PC-3 (cell line): Measurements from ENCODE around the gene MT1H. TPM values are rescaled to one million over a fixed set of nuclear protein-coding genes. Genes with fewer than 3 reads are reported as not detected.

Experiments used
- ATAC-seq: fragments of 200-7000 bp; cut with Tn5 transposase; 2 replicates; pipeline ENCODE4 v1.9.1; 2020; ENCODE audit warnings: mild to moderate bottlenecking, moderate library complexity
- BruUV-seq: library from RNA; stranded (reverse); fragments of 400-500 nt; replicated peaks from 2 replicates; lab custom pipeline; 2021; lab: Mats Ljungman, UMichigan
- CTCF ChIA-PET: fragments of 300-600 bp; sonication (Branson Sonifier 250); formaldehyde crosslinking; loops from one replicate; lab custom pipeline; 2022; ENCODE audit warnings: antibody characterized with exemption; lab: Charles Lee
- POLR2A ChIA-PET: fragments of 300-600 bp; sonication (Branson Sonifier 250); formaldehyde crosslinking; loops from one replicate; lab custom pipeline; 2022; ENCODE audit warnings: antibody characterized with exemption; ENCODE audit not compliant: unreplicated experiment; lab: Charles Lee
- DNase-seq: peaks from one replicate; pipeline ENCODE4 v3.0.0-alpha.2; 2015
- H2AFZ ChIP-seq: fragments of 300-600 bp; sonication (generic); 2 replicates; pipeline ENCODE4 v1.6.0; 2016; ENCODE audit warnings: antibody characterized with exemption, low read length
- H3F3A ChIP-seq: fragments of 300-600 bp; sonication (generic); one replicate; pipeline ENCODE4 v1.6.0; 2017; ENCODE audit warnings: antibody characterized with exemption, low read length, control low read depth, mild to moderate bottlenecking; ENCODE audit not compliant: unreplicated experiment
- H3K27ac ChIP-seq: fragments of 300-600 bp; sonication (generic); 2 replicates; pipeline ENCODE4 v1.5.1; 2016; ENCODE audit warnings: mild to moderate bottlenecking, low read length
- H3K27me3 ChIP-seq: fragments of 300-600 bp; sonication (generic); 2 replicates; pipeline ENCODE4 v1.6.1; 2016; ENCODE audit warnings: low read length, mixed read lengths
- H3K36me3 ChIP-seq: fragments of 300-600 bp; sonication (generic); 2 replicates; pipeline ENCODE4 v1.6.1; 2016; ENCODE audit warnings: low read depth, mixed run types, low read length, mixed read lengths
- H3K4me1 ChIP-seq: fragments of 300-600 bp; sonication (generic); 2 replicates; pipeline ENCODE4 v1.5.1; 2016; ENCODE audit warnings: low read length; ENCODE audit not compliant: insufficient read depth
- H3K4me2 ChIP-seq: fragments of 300-600 bp; sonication (generic); 2 replicates; pipeline ENCODE4 v1.6.0; 2016; ENCODE audit warnings: low read length
- H3K4me3 ChIP-seq: fragments of 300-600 bp; sonication (generic); 2 replicates; pipeline ENCODE4 v1.5.1; 2016; ENCODE audit warnings: mild to moderate bottlenecking, low read length, mixed read lengths
- H3K79me2 ChIP-seq: fragments of 300-600 bp; sonication (generic); 2 replicates; pipeline ENCODE4 v1.6.1; 2017; ENCODE audit warnings: low read length, mixed read lengths
- H3K9ac ChIP-seq: fragments of 300-600 bp; sonication (generic); 2 replicates; pipeline ENCODE4 v1.6.0; 2016; ENCODE audit warnings: mild to moderate bottlenecking, low read length
- H3K9me2 ChIP-seq: fragments of 300-600 bp; sonication (generic); replicated peaks from 2 replicates; pipeline ENCODE4 v1.6.1; 2016; ENCODE audit warnings: mixed run types, low read length, mixed read lengths
- H3K9me3 ChIP-seq: fragments of 300-600 bp; sonication (generic); 2 replicates; pipeline ENCODE4 v1.6.1; 2016; ENCODE audit warnings: low read length, mixed read lengths
- H4K20me1 ChIP-seq: fragments of 300-600 bp; sonication (generic); 2 replicates; pipeline ENCODE4 v1.6.1; 2016; ENCODE audit warnings: low read length, mixed read lengths
- EZH2 ChIP-seq: fragments of 300-600 bp; sonication (generic); IDR thresholded peaks from one replicate; pipeline ENCODE4 v1.6.1; 2017; ENCODE audit warnings: antibody characterized with exemption, mild to moderate bottlenecking, low read length; ENCODE audit not compliant: unreplicated experiment
- EZH2phosphoT487 ChIP-seq: fragments of 300-600 bp; sonication (generic); IDR thresholded peaks from 2 replicates; pipeline ENCODE4 v1.6.1; 2018; ENCODE audit warnings: mild to moderate bottlenecking, antibody characterized with exemption, low read length, borderline replicate concordance
- intact Hi-C: fragments of 100-400 bp; cut with micrococcal nuclease; formaldehyde crosslinking; loops from 2 replicates; pipeline ENCODE4 v1.9.0; 2023
- total RNA-seq: library from RNA; depleted of rRNA; stranded (reverse); fragments of >200 nt; gene quantifications from 2 replicates; pipeline ENCODE4 v1.2.3, GENCODE V29; 2014
- TF ChIP-seq, protein P1 (sequence below): fragments of 300-600 bp; sonication (generic); conservative IDR thresholded peaks from 2 replicates; pipeline ENCODE4 v1.5.1; 2017; ENCODE audit warnings: antibody characterized with exemption, low read depth, mild to moderate bottlenecking, low read length

MT1H gene
- total RNA-seq, 1 experiment from 2014 or later: not detected

DNA sequence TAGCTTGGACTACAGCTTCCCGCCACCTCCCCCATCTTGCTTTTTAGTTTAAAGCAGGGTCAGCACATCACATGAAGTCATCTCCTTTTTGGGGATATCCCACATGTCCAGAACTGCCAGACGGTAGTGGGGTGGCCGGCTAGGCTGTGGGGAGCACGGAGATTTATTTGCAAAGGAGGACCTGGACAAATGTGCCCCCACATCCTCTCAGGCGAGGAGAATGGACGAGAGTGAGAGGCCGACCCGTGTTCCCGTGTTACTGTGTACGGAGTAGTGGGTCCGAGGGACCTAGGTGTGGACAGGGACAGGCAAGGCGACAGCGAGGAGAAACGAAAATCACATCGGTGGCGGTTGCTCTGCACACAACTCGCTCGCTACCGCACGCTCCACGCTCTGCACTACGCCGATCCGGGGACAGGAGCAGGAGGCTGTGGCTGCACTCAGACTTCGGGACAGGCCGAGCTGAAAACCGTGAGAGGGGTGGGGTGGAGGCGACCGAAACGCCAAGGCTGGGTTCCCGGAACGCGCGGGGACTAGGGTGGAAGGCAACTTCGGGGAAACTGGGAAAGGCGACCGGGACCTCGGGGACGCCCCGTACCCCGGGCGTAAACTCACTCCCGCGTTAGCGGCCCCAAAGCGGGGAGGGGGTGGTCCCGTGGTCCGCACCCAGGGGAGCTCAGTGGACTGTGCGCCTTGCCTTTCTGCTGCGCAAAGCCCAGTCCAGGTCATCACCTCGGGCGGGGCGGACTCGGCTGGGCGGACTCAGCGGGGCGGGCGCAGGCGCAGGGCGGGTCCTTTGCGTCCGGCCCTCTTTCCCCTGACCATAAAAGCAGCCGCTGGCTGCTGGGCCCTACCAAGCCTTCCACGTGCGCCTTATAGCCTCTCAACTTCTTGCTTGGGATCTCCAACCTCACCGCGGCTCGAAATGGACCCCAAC, 31.5 kb upstream of the MT1H start, which contains the start of gene MT1A:
MT1A (plus strand) TSS at position 853 of the 937 bp plus-strand sequence; CDS start at position 926, 73 bp downstream.
- no peaks in the 10 kb centered on the region for H3K9me3 ChIP-seq
- H3K9ac ChIP-seq: no peak within 1 kb of the TSS
- intact Hi-C loops: no loop called here
- H2AFZ ChIP-seq: no peak within 1 kb of the TSS
- CTCF ChIA-PET: no interaction called here
- no peaks in the 10 kb centered on the region for H3K79me2 ChIP-seq
- H3K4me3 ChIP-seq: no peak within 1 kb of the TSS
- no peaks in the 10 kb centered on the region for H4K20me1 ChIP-seq
- H3K27ac ChIP-seq: no peak within 1 kb of the TSS
- H3K27me3 ChIP-seq: no peaks in the 10 kb centered on the region
- TF ChIP-seq EZH2phosphoT487: no peak
- TF ChIP-seq, protein P1, sequence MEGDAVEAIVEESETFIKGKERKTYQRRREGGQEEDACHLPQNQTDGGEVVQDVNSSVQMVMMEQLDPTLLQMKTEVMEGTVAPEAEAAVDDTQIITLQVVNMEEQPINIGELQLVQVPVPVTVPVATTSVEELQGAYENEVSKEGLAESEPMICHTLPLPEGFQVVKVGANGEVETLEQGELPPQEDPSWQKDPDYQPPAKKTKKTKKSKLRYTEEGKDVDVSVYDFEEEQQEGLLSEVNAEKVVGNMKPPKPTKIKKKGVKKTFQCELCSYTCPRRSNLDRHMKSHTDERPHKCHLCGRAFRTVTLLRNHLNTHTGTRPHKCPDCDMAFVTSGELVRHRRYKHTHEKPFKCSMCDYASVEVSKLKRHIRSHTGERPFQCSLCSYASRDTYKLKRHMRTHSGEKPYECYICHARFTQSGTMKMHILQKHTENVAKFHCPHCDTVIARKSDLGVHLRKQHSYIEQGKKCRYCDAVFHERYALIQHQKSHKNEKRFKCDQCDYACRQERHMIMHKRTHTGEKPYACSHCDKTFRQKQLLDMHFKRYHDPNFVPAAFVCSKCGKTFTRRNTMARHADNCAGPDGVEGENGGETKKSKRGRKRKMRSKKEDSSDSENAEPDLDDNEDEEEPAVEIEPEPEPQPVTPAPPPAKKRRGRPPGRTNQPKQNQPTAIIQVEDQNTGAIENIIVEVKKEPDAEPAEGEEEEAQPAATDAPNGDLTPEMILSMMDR: no peak
- DNase-seq: no peak
- no TSS peak for BruUV-seq
- POLR2A ChIA-PET: no interaction called here
- ATAC-seq: no peak
- no peaks in the 10 kb centered on the region for H3K9me2 ChIP-seq
- H3K36me3 ChIP-seq: no peaks in the 10 kb centered on the region
- no peaks in the 10 kb centered on the region for H3F3A ChIP-seq
- H3K4me2 ChIP-seq: no peak within 1 kb of the TSS
- H3K4me1 ChIP-seq: peaks cover 10% of the 10 kb centered on the region

DNA sequence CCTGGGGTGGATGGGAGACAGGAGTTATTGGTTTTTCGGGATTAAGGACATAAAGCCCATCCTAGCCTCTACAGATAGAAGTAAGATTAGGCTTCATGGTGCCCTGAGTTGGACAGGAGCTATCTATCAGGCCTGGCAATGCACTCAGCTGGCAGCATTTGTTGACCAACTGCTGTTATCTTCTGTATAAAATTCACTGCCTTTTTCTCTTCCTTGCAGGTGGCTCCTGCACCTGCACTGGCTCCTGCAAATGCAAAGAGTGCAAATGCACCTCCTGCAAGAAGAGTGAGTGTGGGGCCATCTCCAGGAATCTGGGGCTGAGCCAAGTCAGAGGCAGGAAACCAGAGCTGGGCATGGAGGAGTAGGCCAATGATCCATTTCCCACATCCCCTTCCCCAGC, 30.6 kb upstream of the MT1H start:
- CTCF ChIA-PET: no interaction called here
- intact Hi-C loops: no loop called here
- no peak overlapping the region for H3K27ac ChIP-seq
- BruUV-seq: no TSS peak
- DNase-seq (no peak), ATAC-seq (no peak)
- TF ChIP-seq EZH2 (no peak), EZH2phosphoT487 (no peak)
- TF ChIP-seq, protein P1: no peak
- no peak overlapping the region for H3K9ac ChIP-seq
- H3K4me3 ChIP-seq: no peak overlapping the region
- peaks cover 10% of the 10 kb centered on the region for H3K4me1 ChIP-seq
- no peak overlapping the region for H3K4me2 ChIP-seq
- no peaks in the 10 kb centered on the region for H3K27me3 ChIP-seq
- POLR2A ChIA-PET: no interaction called here
- no peaks in the 10 kb centered on the region for H3K79me2 ChIP-seq
- H2AFZ ChIP-seq: no peak overlapping the region
- no peaks in the 10 kb centered on the region for H3K9me3 ChIP-seq
- no peaks in the 10 kb centered on the region for H4K20me1 ChIP-seq
- no peaks in the 10 kb centered on the region for H3F3A ChIP-seq
- no peaks in the 10 kb centered on the region for H3K9me2 ChIP-seq
- H3K36me3 ChIP-seq: no peaks in the 10 kb centered on the region

DNA sequence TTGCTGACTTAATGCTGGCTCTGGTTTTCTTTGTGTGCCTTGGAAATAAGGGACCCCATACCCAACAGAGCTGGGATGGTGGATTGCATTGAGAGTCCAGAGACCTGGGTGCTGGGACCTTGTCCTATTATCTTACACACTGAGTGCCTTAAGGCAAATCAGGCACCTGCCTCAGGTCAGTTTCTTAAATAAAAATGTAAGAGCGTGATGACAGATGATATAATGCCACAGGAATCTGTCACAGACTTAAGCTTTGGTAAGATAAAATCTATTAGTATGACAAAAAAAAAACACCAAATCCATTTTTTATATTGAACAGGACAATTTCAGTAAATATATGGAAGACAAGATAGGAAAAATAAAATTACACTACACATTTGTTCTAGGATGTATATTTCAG, 29.5 kb upstream of the MT1H start:
- H3K9me3 ChIP-seq: no peaks in the 10 kb centered on the region
- H3K79me2 ChIP-seq: no peaks in the 10 kb centered on the region
- H3K9me2 ChIP-seq: no peaks in the 10 kb centered on the region
- no peaks in the 10 kb centered on the region for H3K36me3 ChIP-seq
- CTCF ChIA-PET: no interaction called here
- H3K4me3 ChIP-seq: no peak overlapping the region
- peaks cover 10% of the 10 kb centered on the region for H3K4me1 ChIP-seq
- H2AFZ ChIP-seq: no peak overlapping the region
- no peak overlapping the region for H3K9ac ChIP-seq
- no peaks in the 10 kb centered on the region for H3F3A ChIP-seq
- intact Hi-C loops: no loop called here
- BruUV-seq: no TSS peak
- H4K20me1 ChIP-seq: no peaks in the 10 kb centered on the region
- H3K27me3 ChIP-seq: no peaks in the 10 kb centered on the region
- H3K4me2 ChIP-seq: no peak overlapping the region
- POLR2A ChIA-PET: no interaction called here
- ATAC-seq (no peak), DNase-seq (no peak)
- no peak overlapping the region for H3K27ac ChIP-seq
- TF ChIP-seq EZH2phosphoT487 (no peak), EZH2 (no peak)
- TF ChIP-seq, protein P1: no peak
